HG03060 (cell line): ENCODE measurements around the gene NALF2.

Source experiments
- ATAC-seq: cut with Tn5 transposase; IDR thresholded peaks from one replicate; pipeline ENCODE4 v1.9.1; 2021; ENCODE audit warnings: low read depth, moderate number of reproducible peaks; ENCODE audit not compliant: unreplicated experiment

The NALF2 gene

GRCh38 chrX:69524781-69525363 is 20.7 kb downstream of the NALF2 start:
- no peak for ATAC-seq

DNA sequence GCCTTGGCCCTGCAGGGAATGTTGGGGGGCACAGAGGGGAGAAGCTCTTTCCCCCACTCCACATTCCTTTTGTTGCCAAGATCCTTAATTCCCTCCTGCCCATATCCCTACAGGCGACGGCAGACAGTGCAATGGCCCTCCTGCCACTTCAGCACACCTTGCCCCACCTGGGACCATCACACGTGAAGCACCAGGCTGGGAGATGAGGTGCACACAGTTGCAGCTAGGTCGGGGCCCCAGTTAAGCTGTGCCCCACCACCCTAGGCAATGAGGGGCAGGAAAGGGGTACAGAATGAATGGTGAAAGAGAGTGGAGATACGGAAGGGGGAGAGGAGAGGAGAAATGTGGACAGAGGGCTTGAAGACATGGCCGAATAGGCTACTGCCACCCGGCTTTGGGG is 26.2 kb downstream of the NALF2 start:
- ATAC-seq: no peak

DNA sequence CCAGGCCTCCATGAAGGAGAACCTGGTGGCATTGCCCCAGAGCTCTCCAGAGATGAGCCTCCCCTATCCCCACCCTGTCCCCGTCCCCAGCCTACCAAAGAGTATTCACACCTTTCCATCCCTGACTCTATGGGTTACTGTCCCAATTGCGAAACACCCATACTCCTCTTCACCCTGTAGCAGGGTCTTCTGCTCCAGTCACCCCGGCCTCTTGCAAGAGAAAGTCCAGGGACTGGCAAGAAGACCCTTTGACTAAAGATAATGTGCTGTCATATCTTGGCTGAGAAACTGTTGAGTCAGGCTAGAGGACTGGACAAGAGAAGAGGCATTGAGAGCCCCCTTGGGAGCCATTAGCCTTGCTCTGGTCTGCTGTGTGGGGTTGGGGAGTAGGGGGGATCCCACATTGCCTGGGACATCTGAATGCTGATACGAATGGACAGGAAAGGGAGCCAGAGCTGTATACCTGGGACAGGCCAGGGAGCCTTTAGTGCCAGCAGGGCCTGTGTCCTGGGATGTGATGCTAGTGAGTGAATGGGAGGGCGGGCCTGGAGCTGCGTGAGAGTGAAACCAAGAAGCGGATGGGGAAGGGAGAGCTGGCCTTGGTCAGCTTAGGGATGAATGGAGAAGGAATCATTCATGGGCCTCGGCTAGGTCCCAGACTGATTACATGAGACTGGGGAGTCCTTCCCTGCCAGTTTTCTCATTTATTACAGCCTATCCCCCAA is 27.1 kb downstream of the NALF2 start:
- ATAC-seq: no peak

GRCh38 chrX:69535661-69536060 is 31.5 kb downstream of the NALF2 start:
- ATAC-seq: no peak

- ATAC-seq: no peak
These were observed 34.3 kb downstream of the NALF2 start for GRCh38 chrX:69538321-69538876.

GRCh38 chrX:69539437-69539836 is 35.3 kb downstream of the NALF2 start:
- ATAC-seq: no peak

GRCh38 chrX:69541956-69542355 is 37.8 kb downstream of the NALF2 start:
- ATAC-seq: no peak

DNA sequence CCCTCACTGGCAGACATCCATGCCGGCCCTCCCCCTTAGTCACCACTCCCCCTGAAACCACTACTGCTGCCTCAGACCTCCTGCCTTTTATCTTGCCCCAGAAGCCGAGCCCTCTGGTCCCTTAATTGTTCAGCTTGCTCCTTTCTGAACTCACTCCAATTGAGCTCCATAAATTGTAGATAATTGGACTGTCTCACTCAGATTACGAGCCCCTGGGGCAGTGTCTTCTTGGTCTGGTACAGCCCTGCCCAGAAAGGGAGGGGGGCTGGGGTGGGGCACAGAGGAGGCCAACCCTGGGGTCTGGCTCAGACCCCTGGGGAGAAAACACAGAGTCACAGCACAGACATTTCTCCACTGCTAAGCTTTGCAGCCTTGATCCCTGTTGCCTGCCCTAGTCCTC is 39.4 kb downstream of the NALF2 start:
- ATAC-seq: no peak

- ATAC-seq: no peak
These were observed 42.3 kb downstream of the NALF2 start for GRCh38 chrX:69546417-69546816.

DNA sequence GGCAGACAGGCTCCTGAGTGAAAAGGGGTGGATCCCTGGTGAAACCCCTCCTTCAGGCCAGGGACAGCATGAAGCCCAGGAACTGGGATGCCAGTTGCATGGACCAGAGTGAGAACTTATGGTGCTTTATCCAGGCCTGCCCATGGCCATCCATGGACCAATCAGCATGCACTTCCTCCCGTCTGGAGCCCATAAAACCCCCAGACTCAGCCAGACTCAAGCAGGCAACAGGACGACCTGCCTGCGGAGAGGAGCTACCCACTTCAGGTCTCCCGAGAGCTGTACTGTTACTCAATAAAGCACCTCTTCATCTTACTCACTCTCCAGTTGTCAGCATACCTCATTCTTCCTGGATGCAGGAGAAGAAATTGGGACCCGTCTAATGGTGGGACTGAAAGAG is 42.9 kb downstream of the NALF2 start:
- ATAC-seq: no peak

DNA sequence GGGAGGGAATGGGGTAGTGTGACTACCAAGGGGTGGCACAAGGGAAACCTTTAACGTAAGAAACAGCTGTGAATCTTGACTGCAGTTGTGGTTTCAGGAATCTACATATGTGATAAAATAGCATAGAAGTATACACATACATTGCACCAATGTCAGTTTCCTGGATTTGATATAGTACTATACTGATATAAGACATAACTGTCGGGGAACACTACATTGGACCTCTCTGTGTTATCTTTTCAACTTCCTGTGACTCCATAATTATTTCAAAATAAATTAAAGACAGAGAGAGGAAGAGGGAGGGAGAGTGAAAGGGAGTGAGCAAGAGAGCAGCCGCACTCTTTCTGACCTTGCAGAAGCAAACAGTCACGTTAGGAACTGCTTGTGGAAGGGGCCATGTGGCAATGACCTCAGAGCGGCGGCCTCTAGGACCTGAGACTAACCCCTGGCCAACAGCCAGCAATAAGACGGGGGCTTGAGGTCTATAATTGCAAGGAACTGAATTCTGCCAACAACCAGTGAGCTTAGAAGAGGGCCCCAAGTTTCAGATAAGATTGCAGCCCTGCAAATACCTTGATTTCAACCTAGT is 47.4 kb downstream of the NALF2 start:
- ATAC-seq: no peak

DNA sequence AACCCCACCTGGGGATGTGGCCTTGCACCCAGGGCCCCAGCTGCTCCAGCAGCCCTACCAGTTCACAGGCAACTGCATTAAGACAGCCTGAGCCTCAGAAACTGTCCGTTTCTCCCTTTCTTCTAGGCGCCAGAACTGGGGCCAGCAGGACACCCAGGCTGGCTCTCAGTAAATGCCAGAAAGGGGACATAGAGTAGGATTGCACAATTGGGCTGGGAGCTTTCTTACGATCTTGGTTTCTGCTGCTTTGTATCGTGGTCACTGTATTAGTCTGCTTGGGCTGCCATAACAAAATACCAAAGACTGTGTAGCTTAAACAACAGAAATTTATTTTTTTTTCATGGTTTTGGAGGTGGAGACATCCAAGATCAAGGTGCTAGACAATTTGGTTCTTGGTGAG is 48.4 kb downstream of the NALF2 start:
- ATAC-seq: no peak
